ENCODE data around the gene PTF1A. TPM values are rescaled to one million over a fixed set of nuclear protein-coding genes. Genes with fewer than 3 reads are reported as not detected.
"Not testable (repeated sequence)": the region's sequence is repeated elsewhere in the genome, so short reads cannot be mapped to it uniquely, and the experiment has no call there.

Gene PTF1A
- total and polyA plus RNA-seq, 12 donors, result not detected

GRCh38 chr10:23217471-23217870, 25.4 kb downstream of the PTF1A start:
- no peak overlapping the region for H3K27ac ChIP-seq
- DNase-seq (no peak), ATAC-seq (no peak)
- intact Hi-C loops (cut with DNase I), result no loop called here
- no peak overlapping the region for H3K4me3 ChIP-seq
- TF ChIP-seq, protein P1, sequence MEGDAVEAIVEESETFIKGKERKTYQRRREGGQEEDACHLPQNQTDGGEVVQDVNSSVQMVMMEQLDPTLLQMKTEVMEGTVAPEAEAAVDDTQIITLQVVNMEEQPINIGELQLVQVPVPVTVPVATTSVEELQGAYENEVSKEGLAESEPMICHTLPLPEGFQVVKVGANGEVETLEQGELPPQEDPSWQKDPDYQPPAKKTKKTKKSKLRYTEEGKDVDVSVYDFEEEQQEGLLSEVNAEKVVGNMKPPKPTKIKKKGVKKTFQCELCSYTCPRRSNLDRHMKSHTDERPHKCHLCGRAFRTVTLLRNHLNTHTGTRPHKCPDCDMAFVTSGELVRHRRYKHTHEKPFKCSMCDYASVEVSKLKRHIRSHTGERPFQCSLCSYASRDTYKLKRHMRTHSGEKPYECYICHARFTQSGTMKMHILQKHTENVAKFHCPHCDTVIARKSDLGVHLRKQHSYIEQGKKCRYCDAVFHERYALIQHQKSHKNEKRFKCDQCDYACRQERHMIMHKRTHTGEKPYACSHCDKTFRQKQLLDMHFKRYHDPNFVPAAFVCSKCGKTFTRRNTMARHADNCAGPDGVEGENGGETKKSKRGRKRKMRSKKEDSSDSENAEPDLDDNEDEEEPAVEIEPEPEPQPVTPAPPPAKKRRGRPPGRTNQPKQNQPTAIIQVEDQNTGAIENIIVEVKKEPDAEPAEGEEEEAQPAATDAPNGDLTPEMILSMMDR (IDR thresholded peaks at IDR 0.05), result no peak
- no peaks in the 10 kb centered on the region for H3K36me3 ChIP-seq
- H3K9me3 ChIP-seq, result no peaks in the 10 kb centered on the region
- H3K4me1 ChIP-seq, result no peaks in the 10 kb centered on the region
- H3K27me3 ChIP-seq, result peaks cover 0 to 26% (median 0%) of the 10 kb centered on the region in 7 donors
- WGBS, 2 donors, result 86 to 98% methylated on average over 1 of the region's 1 CpG

GRCh38 chr10:23230582-23230981, 38.5 kb downstream of the PTF1A start:
- WGBS, 2 donors, result 74 to 86% methylated on average over 1 of the region's 1 CpG
- no peaks in the 10 kb centered on the region for H3K36me3 ChIP-seq
- TF ChIP-seq, protein P1 (IDR thresholded peaks at IDR 0.05), result no peak
- H3K4me1 ChIP-seq, result no peaks in the 10 kb centered on the region
- no peaks in the 10 kb centered on the region for H3K27me3 ChIP-seq
- ATAC-seq (no peak), DNase-seq (no peak)
- peaks cover 0 to 5% (median 0%) of the 10 kb centered on the region in 11 donors for H3K9me3 ChIP-seq
- H3K27ac ChIP-seq, result no peak overlapping the region
- intact Hi-C loops (cut with DNase I), result no loop called here
- H3K4me3 ChIP-seq, result no peak overlapping the region

DNA sequence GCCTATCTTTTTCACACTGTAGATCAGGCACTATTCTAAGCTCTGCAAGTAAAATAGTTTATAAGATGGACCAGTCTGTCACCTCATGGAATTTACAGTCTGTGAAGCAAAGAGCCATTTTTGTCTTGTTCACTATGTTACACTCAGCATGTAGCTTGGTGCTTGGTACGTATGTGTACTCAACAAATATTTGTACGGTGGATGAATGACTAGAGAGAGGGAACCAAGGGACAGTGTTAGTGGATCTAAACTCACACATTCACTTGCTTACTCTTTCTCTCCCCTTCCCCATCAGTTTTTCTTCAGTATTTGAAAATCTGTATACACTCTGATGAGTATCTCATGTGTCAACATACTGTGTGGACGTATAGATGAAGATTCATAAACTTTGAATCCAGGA, 45.9 kb downstream of the PTF1A start:
- H3K36me3 ChIP-seq, result no peaks in the 10 kb centered on the region
- TF ChIP-seq, protein P1 (IDR thresholded peaks at IDR 0.05), result no peak
- H3K9me3 ChIP-seq, result peaks cover 0 to 27% (median 0%) of the 10 kb centered on the region in 11 donors
- no peaks in the 10 kb centered on the region for H3K4me1 ChIP-seq
- H3K27me3 ChIP-seq, result no peaks in the 10 kb centered on the region
- WGBS, 2 donors, result 46 to 74% methylated on average over 3 of the region's 3 CpGs
- DNase-seq (no peak), ATAC-seq (no peak)
- H3K27ac ChIP-seq, result no peak overlapping the region
- no peak overlapping the region for H3K4me3 ChIP-seq
- intact Hi-C loops (cut with DNase I), result no loop called here

GRCh38 chr10:23241779-23242178, 49.7 kb downstream of the PTF1A start:
- 60 to 78% methylated on average over 1 of the region's 1 CpG for WGBS, 2 donors
- peaks cover 0 to 50% (median 7%) of the 10 kb centered on the region in 11 donors for H3K9me3 ChIP-seq
- not testable (repeated sequence) for H3K27me3 ChIP-seq

More at GRCh38 chr10:23241779-23242178, 49.7 kb downstream of the PTF1A start:
- H3K36me3 ChIP-seq; H3K27ac ChIP-seq; H3K4me1 ChIP-seq; H3K4me3 ChIP-seq; DNase-seq; ATAC-seq; intact Hi-C loops (cut with DNase I): not testable (repeated sequence)

Other genes with a start within 250 kb of the PTF1A start
- 100 to 1,000 TPM; 151 to 199 (median 175) TPM for gene MSRB2, start 96.7 kb upstream of the PTF1A start, total RNA-seq
- gene MSRB2, start 96.7 kb upstream of the PTF1A start, polyA plus RNA-seq, result 100 to 1,000 TPM in 1 of 2 donors, 10 to 100 TPM in 1; 57.1 to 230 TPM
- gene C10orf67, start 152.5 kb downstream of the PTF1A start, total RNA-seq, result 1 to 10 TPM in 1 of 10 donors, under 1 TPM in 9; 0.25 to 1.5 (median 0.47) TPM
- under 1 TPM; 0.15 to 0.42 TPM for gene C10orf67, start 152.5 kb downstream of the PTF1A start, polyA plus RNA-seq
- gene OTUD1, start 246.8 kb downstream of the PTF1A start, total RNA-seq, result 100 to 1,000 TPM in 1 of 10 donors, 10 to 100 TPM in 9; 11.4 to 617 (median 40.9) TPM
- gene OTUD1, start 246.8 kb downstream of the PTF1A start, polyA plus RNA-seq, result 10 to 100 TPM; 16.6 to 23.9 TPM

All from heart right ventricle (tissue), 16 donors.